Brain microvascular endothelial cell (primary cell): ENCODE data around the gene CACNG7.

Experiments used
- DNase-seq: peaks from one replicate; pipeline ENCODE4 v3.0.0-alpha.2; 2020
- H3K27ac ChIP-seq: fragments of 250-450 bp; sonication (Bioruptor Pico); 2 replicates; pipeline ENCODE4 v1.5.1; 2020; ENCODE audit warnings: mild to moderate bottlenecking, moderate library complexity
- H3K27me3 ChIP-seq: fragments of 250-450 bp; sonication (Bioruptor Pico); replicated peaks from 2 replicates; pipeline ENCODE4 v1.5.1; 2020; ENCODE audit warnings: mild to moderate bottlenecking
- H3K36me3 ChIP-seq: fragments of 250-450 bp; sonication (Bioruptor Pico); replicated peaks from 2 replicates; pipeline ENCODE4 v1.5.1; 2020; ENCODE audit warnings: mild to moderate bottlenecking
- H3K4me3 ChIP-seq: 2 replicates; pipeline ENCODE4 v1.5.1; 2011; ENCODE audit warnings: low read depth, mild to moderate bottlenecking, control low read depth, low read length, moderate library complexity
- CTCF ChIP-seq: IDR thresholded peaks from 2 replicates; pipeline ENCODE4 v1.5.1; 2011; ENCODE audit warnings: low read depth, mild to moderate bottlenecking, moderate library complexity, low read length, control low read depth, inconsistent platforms; ENCODE audit errors: missing control alignments
- in situ Hi-C: cut with HindIII; loops from 2 replicates; pipeline ENCODE4 v1.10.0; 2017; ENCODE audit warnings: low sequenced_read_pairs, low pct_ligation_motif_present

CACNG7 gene

GRCh38 chr19:53876651-53877224, 32.3 kb upstream of the CACNG7 start:
- Histone ChIP-seq H3K27me3 (no peaks in the 10 kb centered on the region), H3K4me3 (no peak overlapping the region), H3K27ac (no peak overlapping the region), H3K36me3 (peaks cover 49% of the 10 kb centered on the region)
- no peak for TF ChIP-seq CTCF
- in situ Hi-C loops = no loop called here
- DNase-seq = no peak

GRCh38 chr19:53877361-53877766, 31.7 kb upstream of the CACNG7 start:
- TF ChIP-seq CTCF = no peak
- in situ Hi-C loops = no loop called here
- peaks cover 43% of the 10 kb centered on the region for H3K36me3 ChIP-seq
- no peak overlapping the region for H3K4me3 ChIP-seq
- no peak for DNase-seq
- H3K27ac ChIP-seq = no peak overlapping the region
- peaks cover 3% of the 10 kb centered on the region for H3K27me3 ChIP-seq

- TF ChIP-seq CTCF = no peak
- peaks cover 29% of the 10 kb centered on the region for H3K36me3 ChIP-seq
- in situ Hi-C loops = no loop called here
- peak overlapping the region; percentile 8 for H3K27ac ChIP-seq
- peak; percentile 49 for DNase-seq
- peaks cover 13% of the 10 kb centered on the region for H3K27me3 ChIP-seq
- H3K4me3 ChIP-seq = peak overlapping the region; percentile 64
Observed at GRCh38 chr19:53878776-53879139, 30.3 kb upstream of the CACNG7 start.

GRCh38 chr19:53879140-53880081, 29.7 kb upstream of the CACNG7 start:
- Histone ChIP-seq H3K4me3 (peak overlapping the region; percentile 64), H3K36me3 (peaks cover 22% of the 10 kb centered on the region), H3K27ac (peak overlapping the region; percentile 8), H3K27me3 (peaks cover 20% of the 10 kb centered on the region)
- TF ChIP-seq CTCF = no peak
- DNase-seq = peak; percentile 88
- in situ Hi-C loops = no loop called here

GRCh38 chr19:53880711-53881481, 28.2 kb upstream of the CACNG7 start:
- peaks cover 25% of the 10 kb centered on the region for H3K27me3 ChIP-seq

More at GRCh38 chr19:53880711-53881481, 28.2 kb upstream of the CACNG7 start:
- peaks cover 9% of the 10 kb centered on the region for H3K36me3 ChIP-seq
- H3K27ac ChIP-seq = no peak overlapping the region
- no peak for DNase-seq
- in situ Hi-C loops = no loop called here
- H3K4me3 ChIP-seq = no peak overlapping the region
- TF ChIP-seq CTCF = no peak
